WTC11 (cell line): ENCODE measurements around the gene EPHB6. TPM values are rescaled to one million over a fixed set of nuclear protein-coding genes. Genes with fewer than 3 reads are reported as not detected.

Experiments used
- ATAC-seq: fragments of 200-7000 bp; cut with Tn5 transposase; 2 replicates; pipeline ENCODE4 v1.10.0; 2021; ENCODE audit warnings: mild to moderate bottlenecking, moderate library complexity
- CTCF ChIA-PET: fragments of 300-600 bp; sonication (Branson Sonifier 250); formaldehyde crosslinking; loops from one replicate; lab custom pipeline; 2021; ENCODE audit warnings: antibody characterized with exemption; lab: Charles Lee
- POLR2A ChIA-PET: fragments of 350-600 bp; sonication (Branson Sonifier 250); formaldehyde crosslinking; loops from one replicate; lab custom pipeline; 2021; ENCODE audit warnings: antibody characterized with exemption; lab: Charles Lee
- DNase-seq: peaks from one replicate; pipeline ENCODE4 v3.0.0; 2021; ENCODE audit warnings: low spot score
- H3K27ac Mint-ChIP-seq: 2 replicates; pipeline ENCODE4 v1.8.0; 2021; ENCODE audit warnings: mixed read lengths
- H3K27me3 Mint-ChIP-seq: 2 replicates; pipeline ENCODE4 v1.8.0; 2021; ENCODE audit warnings: low read depth, mild to moderate bottlenecking, moderate library complexity, mixed read lengths
- H3K36me3 Mint-ChIP-seq: 2 replicates; pipeline ENCODE4 v1.8.0; 2021; ENCODE audit warnings: mixed read lengths
- H3K4me1 Mint-ChIP-seq: 2 replicates; pipeline ENCODE4 v1.8.0; 2022; ENCODE audit warnings: mixed read lengths
- H3K4me3 Mint-ChIP-seq: 2 replicates; pipeline ENCODE4 v1.8.0; 2021; ENCODE audit warnings: mild to moderate bottlenecking, moderate library complexity, mixed read lengths
- H3K9me3 Mint-ChIP-seq: 2 replicates; pipeline ENCODE4 v1.8.0; 2021; ENCODE audit warnings: mixed read lengths
- ATF1 ChIP-seq: sonication (generic); formaldehyde crosslinking; IDR thresholded peaks from 2 replicates; pipeline ENCODE4 v1.8.1; 2023; ENCODE audit warnings: mild to moderate bottlenecking, moderate library complexity, missing genetic modification reagents
- CREM ChIP-seq: sonication (generic); formaldehyde crosslinking; IDR thresholded peaks from 2 replicates; pipeline ENCODE4 v1.8.1; 2022; ENCODE audit warnings: mild to moderate bottlenecking, missing genetic modification reagents, moderate library complexity
- FOXP1 ChIP-seq: sonication (generic); formaldehyde crosslinking; IDR thresholded peaks from 2 replicates; pipeline ENCODE4 v1.8.0; 2022; ENCODE audit warnings: missing genetic modification reagents, mild to moderate bottlenecking, moderate library complexity, borderline replicate concordance
- KAT7 ChIP-seq: sonication (generic); formaldehyde crosslinking; IDR thresholded peaks from 2 replicates; pipeline ENCODE4 v1.8.1; 2023; ENCODE audit warnings: missing genetic modification reagents, mild to moderate bottlenecking, borderline replicate concordance
- NR2C2 ChIP-seq: sonication (generic); formaldehyde crosslinking; IDR thresholded peaks from 2 replicates; pipeline ENCODE4 v1.8.0; 2022; ENCODE audit warnings: mild to moderate bottlenecking, missing genetic modification reagents
- OVOL2 ChIP-seq: fragments of 250-450 bp; sonication (Bioruptor Pico); IDR thresholded peaks from 2 replicates; pipeline ENCODE4 v1.9.0; 2021; ENCODE audit warnings: mild to moderate bottlenecking, borderline replicate concordance
- RELA ChIP-seq: sonication (generic); formaldehyde crosslinking; IDR thresholded peaks from 2 replicates; pipeline ENCODE4 v1.8.1; 2022; ENCODE audit warnings: missing genetic modification reagents, mild to moderate bottlenecking, borderline replicate concordance
- ZNF232 ChIP-seq: sonication (generic); formaldehyde crosslinking; IDR thresholded peaks from 2 replicates; pipeline ENCODE4 v1.8.0; 2022; ENCODE audit warnings: mild to moderate bottlenecking, missing genetic modification reagents
- ZNF416 ChIP-seq: fragments of 250-450 bp; sonication (Bioruptor Pico); IDR thresholded peaks from 2 replicates; pipeline ENCODE4 v1.9.0; 2021; ENCODE audit warnings: mild to moderate bottlenecking, inconsistent platforms
- total RNA-seq: library from RNA; stranded (reverse); gene quantifications from 3 replicates; pipeline ENCODE4 v1.2.3, GENCODE V29; 2021
- TF ChIP-seq, protein P1 (sequence below): sonication (generic); formaldehyde crosslinking; IDR thresholded peaks from 2 replicates; pipeline ENCODE4 v1.8.1; 2022; ENCODE audit warnings: mild to moderate bottlenecking, moderate library complexity, missing genetic modification reagents
- TF ChIP-seq, protein P2 (sequence below): sonication (generic); formaldehyde crosslinking; IDR thresholded peaks from 2 replicates; pipeline ENCODE4 v1.8.1; 2023; ENCODE audit warnings: mild to moderate bottlenecking, missing genetic modification reagents
- TF ChIP-seq, protein P3 (sequence below): sonication (generic); formaldehyde crosslinking; IDR thresholded peaks from 2 replicates; pipeline ENCODE4 v1.8.1; 2022; ENCODE audit warnings: mild to moderate bottlenecking, missing genetic modification reagents, moderate library complexity, borderline replicate concordance
- TF ChIP-seq, protein P4 (sequence below): fragments of 250-450 bp; sonication (Bioruptor Pico); IDR thresholded peaks from 2 replicates; pipeline ENCODE4 v1.9.0; 2021; ENCODE audit warnings: moderate library complexity, mild to moderate bottlenecking, inconsistent platforms, borderline replicate concordance
- TF ChIP-seq, protein P5 (sequence below): sonication (generic); formaldehyde crosslinking; IDR thresholded peaks from 2 replicates; pipeline ENCODE4 v1.8.0; 2022; ENCODE audit warnings: mild to moderate bottlenecking, missing genetic modification reagents
- TF ChIP-seq, protein P6 (sequence below): sonication (generic); formaldehyde crosslinking; IDR thresholded peaks from 2 replicates; pipeline ENCODE4 v1.8.1; 2023; ENCODE audit warnings: mild to moderate bottlenecking, missing genetic modification reagents, borderline replicate concordance
- TF ChIP-seq, protein P7 (sequence below): sonication (generic); formaldehyde crosslinking; conservative IDR thresholded peaks from 2 replicates; pipeline ENCODE4 v1.8.1; 2023; ENCODE audit warnings: mild to moderate bottlenecking, low read depth, missing genetic modification reagents, moderate library complexity

EPHB6 gene
- total RNA-seq, 1 experiment from 2014 or later: 15.1 TPM

DNA sequence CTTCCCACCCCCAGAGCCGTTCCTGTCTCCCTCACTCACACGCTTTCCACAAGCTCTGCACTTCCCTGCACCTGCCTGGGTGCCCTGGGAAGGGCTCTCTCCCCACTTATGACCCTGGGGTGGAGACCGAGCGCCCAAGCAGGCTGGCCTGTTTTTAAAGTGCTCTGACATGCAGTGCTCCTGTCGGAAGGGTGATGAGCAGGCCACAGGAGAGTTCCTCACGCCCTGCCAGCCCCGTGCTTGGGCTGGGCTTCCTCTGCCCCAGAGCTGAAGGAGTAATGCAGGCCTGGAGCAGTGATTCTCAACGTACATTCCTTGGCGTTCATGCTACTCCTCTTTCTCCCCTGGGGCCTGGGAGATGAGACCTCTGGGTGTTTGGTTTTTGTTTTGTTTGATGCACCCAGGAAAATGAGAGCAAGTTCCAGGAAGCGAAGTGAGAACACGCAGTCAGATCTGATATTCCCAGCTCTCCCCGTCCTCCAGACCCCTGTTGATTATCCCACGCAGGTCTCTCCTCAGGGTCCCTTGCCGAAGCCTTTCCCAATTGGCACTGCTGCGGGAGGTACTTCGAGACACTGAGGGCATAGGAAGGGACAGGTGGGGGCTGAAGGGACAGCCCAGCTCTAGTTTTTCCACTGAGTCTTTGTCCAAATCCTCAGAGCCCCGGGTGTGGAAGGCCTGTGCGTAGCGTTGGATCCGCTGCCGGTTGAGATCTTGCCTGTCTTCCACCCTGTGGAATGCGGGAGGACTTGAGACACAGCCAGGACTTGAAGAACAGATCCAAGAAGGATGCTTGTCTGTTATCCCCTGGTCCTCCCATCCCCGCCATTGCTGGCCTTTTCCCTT is 16.6 kb downstream of the EPHB6 start:
- no peak for ATAC-seq
- POLR2A ChIA-PET: no interaction called here

More for the DNA sequence above, 16.6 kb downstream of the EPHB6 start:
- CTCF ChIA-PET: interaction anchor here (1.0 to 4.4 kb wide), 7 partner anchors 10 to 344 kb away, joined by 3 to 36 read pairs (median 20); partner anchors contain the start of gene EPHB6
- peaks cover 7% of the 10 kb centered on the region for H3K9me3 Mint-ChIP-seq
- no peak overlapping the region for H3K4me3 Mint-ChIP-seq
- TF ChIP-seq, protein P1, sequence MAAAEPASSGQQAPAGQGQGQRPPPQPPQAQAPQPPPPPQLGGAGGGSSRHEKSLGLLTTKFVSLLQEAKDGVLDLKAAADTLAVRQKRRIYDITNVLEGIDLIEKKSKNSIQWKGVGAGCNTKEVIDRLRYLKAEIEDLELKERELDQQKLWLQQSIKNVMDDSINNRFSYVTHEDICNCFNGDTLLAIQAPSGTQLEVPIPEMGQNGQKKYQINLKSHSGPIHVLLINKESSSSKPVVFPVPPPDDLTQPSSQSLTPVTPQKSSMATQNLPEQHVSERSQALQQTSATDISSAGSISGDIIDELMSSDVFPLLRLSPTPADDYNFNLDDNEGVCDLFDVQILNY (CRISPR knock-in tag): no peak
- TF ChIP-seq ZNF416 (no peak), KAT7 (CRISPR knock-in tag) (no peak), ZNF232 (no peak), RELA (no peak), ATF1 (CRISPR knock-in tag) (no peak), FOXP1 (CRISPR knock-in tag) (no peak), CREM (CRISPR knock-in tag) (no peak), OVOL2 (CRISPR knock-in tag) (no peak), NR2C2 (no peak)
- TF ChIP-seq, protein P2, sequence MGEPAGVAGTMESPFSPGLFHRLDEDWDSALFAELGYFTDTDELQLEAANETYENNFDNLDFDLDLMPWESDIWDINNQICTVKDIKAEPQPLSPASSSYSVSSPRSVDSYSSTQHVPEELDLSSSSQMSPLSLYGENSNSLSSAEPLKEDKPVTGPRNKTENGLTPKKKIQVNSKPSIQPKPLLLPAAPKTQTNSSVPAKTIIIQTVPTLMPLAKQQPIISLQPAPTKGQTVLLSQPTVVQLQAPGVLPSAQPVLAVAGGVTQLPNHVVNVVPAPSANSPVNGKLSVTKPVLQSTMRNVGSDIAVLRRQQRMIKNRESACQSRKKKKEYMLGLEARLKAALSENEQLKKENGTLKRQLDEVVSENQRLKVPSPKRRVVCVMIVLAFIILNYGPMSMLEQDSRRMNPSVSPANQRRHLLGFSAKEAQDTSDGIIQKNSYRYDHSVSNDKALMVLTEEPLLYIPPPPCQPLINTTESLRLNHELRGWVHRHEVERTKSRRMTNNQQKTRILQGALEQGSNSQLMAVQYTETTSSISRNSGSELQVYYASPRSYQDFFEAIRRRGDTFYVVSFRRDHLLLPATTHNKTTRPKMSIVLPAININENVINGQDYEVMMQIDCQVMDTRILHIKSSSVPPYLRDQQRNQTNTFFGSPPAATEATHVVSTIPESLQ (CRISPR knock-in tag): no peak
- TF ChIP-seq, protein P3, sequence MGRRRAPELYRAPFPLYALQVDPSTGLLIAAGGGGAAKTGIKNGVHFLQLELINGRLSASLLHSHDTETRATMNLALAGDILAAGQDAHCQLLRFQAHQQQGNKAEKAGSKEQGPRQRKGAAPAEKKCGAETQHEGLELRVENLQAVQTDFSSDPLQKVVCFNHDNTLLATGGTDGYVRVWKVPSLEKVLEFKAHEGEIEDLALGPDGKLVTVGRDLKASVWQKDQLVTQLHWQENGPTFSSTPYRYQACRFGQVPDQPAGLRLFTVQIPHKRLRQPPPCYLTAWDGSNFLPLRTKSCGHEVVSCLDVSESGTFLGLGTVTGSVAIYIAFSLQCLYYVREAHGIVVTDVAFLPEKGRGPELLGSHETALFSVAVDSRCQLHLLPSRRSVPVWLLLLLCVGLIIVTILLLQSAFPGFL (CRISPR knock-in tag): no peak
- TF ChIP-seq, protein P4, sequence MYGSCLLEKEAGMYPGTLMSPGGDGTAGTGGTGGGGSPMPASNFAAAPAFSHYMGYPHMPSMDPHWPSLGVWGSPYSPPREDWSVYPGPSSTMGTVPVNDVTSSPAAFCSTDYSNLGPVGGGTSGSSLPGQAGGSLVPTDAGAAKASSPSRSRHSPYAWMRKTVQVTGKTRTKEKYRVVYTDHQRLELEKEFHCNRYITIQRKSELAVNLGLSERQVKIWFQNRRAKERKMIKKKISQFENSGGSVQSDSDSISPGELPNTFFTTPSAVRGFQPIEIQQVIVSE (CRISPR knock-in tag): no peak
- TF ChIP-seq, protein P5, sequence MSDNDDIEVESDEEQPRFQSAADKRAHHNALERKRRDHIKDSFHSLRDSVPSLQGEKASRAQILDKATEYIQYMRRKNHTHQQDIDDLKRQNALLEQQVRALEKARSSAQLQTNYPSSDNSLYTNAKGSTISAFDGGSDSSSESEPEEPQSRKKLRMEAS (CRISPR knock-in tag): no peak
- TF ChIP-seq, protein P6, sequence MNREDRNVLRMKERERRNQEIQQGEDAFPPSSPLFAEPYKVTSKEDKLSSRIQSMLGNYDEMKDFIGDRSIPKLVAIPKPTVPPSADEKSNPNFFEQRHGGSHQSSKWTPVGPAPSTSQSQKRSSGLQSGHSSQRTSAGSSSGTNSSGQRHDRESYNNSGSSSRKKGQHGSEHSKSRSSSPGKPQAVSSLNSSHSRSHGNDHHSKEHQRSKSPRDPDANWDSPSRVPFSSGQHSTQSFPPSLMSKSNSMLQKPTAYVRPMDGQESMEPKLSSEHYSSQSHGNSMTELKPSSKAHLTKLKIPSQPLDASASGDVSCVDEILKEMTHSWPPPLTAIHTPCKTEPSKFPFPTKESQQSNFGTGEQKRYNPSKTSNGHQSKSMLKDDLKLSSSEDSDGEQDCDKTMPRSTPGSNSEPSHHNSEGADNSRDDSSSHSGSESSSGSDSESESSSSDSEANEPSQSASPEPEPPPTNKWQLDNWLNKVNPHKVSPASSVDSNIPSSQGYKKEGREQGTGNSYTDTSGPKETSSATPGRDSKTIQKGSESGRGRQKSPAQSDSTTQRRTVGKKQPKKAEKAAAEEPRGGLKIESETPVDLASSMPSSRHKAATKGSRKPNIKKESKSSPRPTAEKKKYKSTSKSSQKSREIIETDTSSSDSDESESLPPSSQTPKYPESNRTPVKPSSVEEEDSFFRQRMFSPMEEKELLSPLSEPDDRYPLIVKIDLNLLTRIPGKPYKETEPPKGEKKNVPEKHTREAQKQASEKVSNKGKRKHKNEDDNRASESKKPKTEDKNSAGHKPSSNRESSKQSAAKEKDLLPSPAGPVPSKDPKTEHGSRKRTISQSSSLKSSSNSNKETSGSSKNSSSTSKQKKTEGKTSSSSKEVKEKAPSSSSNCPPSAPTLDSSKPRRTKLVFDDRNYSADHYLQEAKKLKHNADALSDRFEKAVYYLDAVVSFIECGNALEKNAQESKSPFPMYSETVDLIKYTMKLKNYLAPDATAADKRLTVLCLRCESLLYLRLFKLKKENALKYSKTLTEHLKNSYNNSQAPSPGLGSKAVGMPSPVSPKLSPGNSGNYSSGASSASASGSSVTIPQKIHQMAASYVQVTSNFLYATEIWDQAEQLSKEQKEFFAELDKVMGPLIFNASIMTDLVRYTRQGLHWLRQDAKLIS (CRISPR knock-in tag): no peak
- TF ChIP-seq, protein P7, sequence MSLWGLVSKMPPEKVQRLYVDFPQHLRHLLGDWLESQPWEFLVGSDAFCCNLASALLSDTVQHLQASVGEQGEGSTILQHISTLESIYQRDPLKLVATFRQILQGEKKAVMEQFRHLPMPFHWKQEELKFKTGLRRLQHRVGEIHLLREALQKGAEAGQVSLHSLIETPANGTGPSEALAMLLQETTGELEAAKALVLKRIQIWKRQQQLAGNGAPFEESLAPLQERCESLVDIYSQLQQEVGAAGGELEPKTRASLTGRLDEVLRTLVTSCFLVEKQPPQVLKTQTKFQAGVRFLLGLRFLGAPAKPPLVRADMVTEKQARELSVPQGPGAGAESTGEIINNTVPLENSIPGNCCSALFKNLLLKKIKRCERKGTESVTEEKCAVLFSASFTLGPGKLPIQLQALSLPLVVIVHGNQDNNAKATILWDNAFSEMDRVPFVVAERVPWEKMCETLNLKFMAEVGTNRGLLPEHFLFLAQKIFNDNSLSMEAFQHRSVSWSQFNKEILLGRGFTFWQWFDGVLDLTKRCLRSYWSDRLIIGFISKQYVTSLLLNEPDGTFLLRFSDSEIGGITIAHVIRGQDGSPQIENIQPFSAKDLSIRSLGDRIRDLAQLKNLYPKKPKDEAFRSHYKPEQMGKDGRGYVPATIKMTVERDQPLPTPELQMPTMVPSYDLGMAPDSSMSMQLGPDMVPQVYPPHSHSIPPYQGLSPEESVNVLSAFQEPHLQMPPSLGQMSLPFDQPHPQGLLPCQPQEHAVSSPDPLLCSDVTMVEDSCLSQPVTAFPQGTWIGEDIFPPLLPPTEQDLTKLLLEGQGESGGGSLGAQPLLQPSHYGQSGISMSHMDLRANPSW (CRISPR knock-in tag): no peak
- H3K27ac Mint-ChIP-seq: no peak overlapping the region
- no peaks in the 10 kb centered on the region; the same call in 1 of the 2 replicates for H3K36me3 Mint-ChIP-seq
- DNase-seq: no peak
- H3K27me3 Mint-ChIP-seq: no peaks in the 10 kb centered on the region
- H3K4me1 Mint-ChIP-seq: peaks cover under 1% of the 10 kb centered on the region; the same call in 1 of the 2 replicates
